Measurements from ENCODE around the gene GPRIN2. TPM values are rescaled to one million over a fixed set of nuclear protein-coding genes. Genes with fewer than 3 reads are reported as not detected.

The GPRIN2 gene
- total RNA-seq, 1 experiment from 2014 or later = 12.8 TPM

DNA sequence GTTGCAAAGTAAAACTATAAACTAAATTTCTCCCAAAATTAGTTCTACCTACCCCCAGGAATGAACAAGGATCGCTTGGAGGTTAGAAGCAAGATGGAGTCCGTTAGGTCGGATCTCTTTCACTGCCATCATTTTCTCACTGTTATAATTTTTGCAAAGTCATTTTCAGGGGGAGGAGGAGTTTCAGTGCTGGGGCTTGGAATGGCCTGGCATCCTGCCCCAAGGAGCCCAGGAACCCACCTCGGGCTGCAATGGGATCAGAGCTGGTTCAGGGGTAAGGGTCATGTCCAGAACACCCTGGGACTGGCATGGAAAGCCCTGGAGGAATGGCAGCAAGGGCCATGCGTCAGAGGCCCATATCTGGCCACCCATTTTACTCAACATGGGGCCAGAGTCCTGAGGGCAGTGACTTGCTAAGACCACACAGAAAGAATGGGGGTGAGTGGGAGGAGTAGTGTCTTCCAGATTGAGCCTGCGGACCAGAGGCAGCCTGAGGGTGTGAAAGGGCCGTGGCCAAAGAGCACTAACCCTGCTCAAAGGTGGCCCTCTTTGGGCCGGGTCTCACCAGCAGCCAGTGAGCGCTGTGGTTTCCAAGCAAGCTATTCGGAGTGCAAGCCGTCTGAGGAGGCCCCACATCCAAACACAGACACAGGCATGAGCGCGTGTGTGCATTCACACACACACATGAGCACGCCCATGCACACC, 31.8 kb downstream of the GPRIN2 start:
- TF ChIP-seq, protein P1, sequence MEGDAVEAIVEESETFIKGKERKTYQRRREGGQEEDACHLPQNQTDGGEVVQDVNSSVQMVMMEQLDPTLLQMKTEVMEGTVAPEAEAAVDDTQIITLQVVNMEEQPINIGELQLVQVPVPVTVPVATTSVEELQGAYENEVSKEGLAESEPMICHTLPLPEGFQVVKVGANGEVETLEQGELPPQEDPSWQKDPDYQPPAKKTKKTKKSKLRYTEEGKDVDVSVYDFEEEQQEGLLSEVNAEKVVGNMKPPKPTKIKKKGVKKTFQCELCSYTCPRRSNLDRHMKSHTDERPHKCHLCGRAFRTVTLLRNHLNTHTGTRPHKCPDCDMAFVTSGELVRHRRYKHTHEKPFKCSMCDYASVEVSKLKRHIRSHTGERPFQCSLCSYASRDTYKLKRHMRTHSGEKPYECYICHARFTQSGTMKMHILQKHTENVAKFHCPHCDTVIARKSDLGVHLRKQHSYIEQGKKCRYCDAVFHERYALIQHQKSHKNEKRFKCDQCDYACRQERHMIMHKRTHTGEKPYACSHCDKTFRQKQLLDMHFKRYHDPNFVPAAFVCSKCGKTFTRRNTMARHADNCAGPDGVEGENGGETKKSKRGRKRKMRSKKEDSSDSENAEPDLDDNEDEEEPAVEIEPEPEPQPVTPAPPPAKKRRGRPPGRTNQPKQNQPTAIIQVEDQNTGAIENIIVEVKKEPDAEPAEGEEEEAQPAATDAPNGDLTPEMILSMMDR (IDR thresholded peaks at IDR 0.05; ENCODE audit: unreplicated experiment) = no peak
- H3K27me3 Mint-ChIP-seq (ENCODE audit: unreplicated experiment) = no peaks in the 10 kb centered on the region
- no peak overlapping the region for H3K4me3 Mint-ChIP-seq (ENCODE audit: low read depth, unreplicated experiment)
- no peak overlapping the region for H3K27ac Mint-ChIP-seq (ENCODE audit: unreplicated experiment)
- BruUV-seq (replicated peaks) = no TSS peak
- peak; percentile 67 for DNase-seq
- CTCF ChIA-PET = interaction anchor here (1.0 to 2.3 kb wide), 5 partner anchors 15 to 295 kb away, joined by 3 to 15 read pairs (median 7); no protein-coding TSS in a partner anchor
- intact Hi-C loops (cut with micrococcal nuclease; ENCODE audit: unreplicated experiment) = no loop called here
- H3K9me3 Mint-ChIP-seq (ENCODE audit: low read depth, unreplicated experiment) = no peaks in the 10 kb centered on the region
- no peaks in the 10 kb centered on the region for H3K4me1 Mint-ChIP-seq (ENCODE audit: low read depth, unreplicated experiment)
- H3K36me3 Mint-ChIP-seq (ENCODE audit: insufficient read depth, unreplicated experiment) = no peaks in the 10 kb centered on the region

- H3K9me3 Mint-ChIP-seq (ENCODE audit: low read depth, unreplicated experiment) = no peaks in the 10 kb centered on the region
- no peaks in the 10 kb centered on the region for H3K36me3 Mint-ChIP-seq (ENCODE audit: insufficient read depth, unreplicated experiment)
- H3K4me3 Mint-ChIP-seq (ENCODE audit: low read depth, unreplicated experiment) = no peak overlapping the region
- intact Hi-C loops (cut with micrococcal nuclease; ENCODE audit: unreplicated experiment) = no loop called here
- BruUV-seq (replicated peaks) = no TSS peak
- CTCF ChIA-PET = interaction anchor here (1.2 to 2.3 kb wide), 4 partner anchors 15 to 295 kb away, joined by 3 to 15 read pairs (median 6); no protein-coding TSS in a partner anchor
- no peaks in the 10 kb centered on the region for H3K27me3 Mint-ChIP-seq (ENCODE audit: unreplicated experiment)
- H3K4me1 Mint-ChIP-seq (ENCODE audit: low read depth, unreplicated experiment) = no peaks in the 10 kb centered on the region
- H3K27ac Mint-ChIP-seq (ENCODE audit: unreplicated experiment) = no peak overlapping the region
- peak; percentile 74 for DNase-seq
- TF ChIP-seq, protein P1 (IDR thresholded peaks at IDR 0.05; ENCODE audit: unreplicated experiment) = no peak
Observed at GRCh38 chr10:46523962-46524471, 32.4 kb downstream of the GPRIN2 start.

GRCh38 chr10:46523119-46523961, 33.1 kb downstream of the GPRIN2 start:
- peak; percentile 88 for DNase-seq

More at GRCh38 chr10:46523119-46523961, 33.1 kb downstream of the GPRIN2 start:
- no TSS peak for BruUV-seq (replicated peaks)
- TF ChIP-seq, protein P1 (IDR thresholded peaks at IDR 0.05; ENCODE audit: unreplicated experiment) = no peak
- H3K27me3 Mint-ChIP-seq (ENCODE audit: unreplicated experiment) = no peaks in the 10 kb centered on the region
- CTCF ChIA-PET = interaction anchor here (1.2 to 2.3 kb wide), 4 partner anchors 16 to 294 kb away, joined by 3 to 15 read pairs (median 6); no protein-coding TSS in a partner anchor
- H3K9me3 Mint-ChIP-seq (ENCODE audit: low read depth, unreplicated experiment) = no peaks in the 10 kb centered on the region
- no peak overlapping the region for H3K27ac Mint-ChIP-seq (ENCODE audit: unreplicated experiment)
- intact Hi-C loops (cut with micrococcal nuclease; ENCODE audit: unreplicated experiment) = no loop called here
- no peak overlapping the region for H3K4me3 Mint-ChIP-seq (ENCODE audit: low read depth, unreplicated experiment)
- no peaks in the 10 kb centered on the region for H3K36me3 Mint-ChIP-seq (ENCODE audit: insufficient read depth, unreplicated experiment)
- H3K4me1 Mint-ChIP-seq (ENCODE audit: low read depth, unreplicated experiment) = no peaks in the 10 kb centered on the region

Data from Calu3 (cell line).